Panc1 (cell line): ENCODE data around the gene ITGB5. TPM values are rescaled to one million over a fixed set of nuclear protein-coding genes. Genes with fewer than 3 reads are reported as not detected.

Source experiments
- ATAC-seq: fragments of 200-7000 bp; cut with Tn5 transposase; 2 replicates; pipeline ENCODE4 v1.9.1; 2020; ENCODE audit warnings: mild to moderate bottlenecking, moderate library complexity
- BruUV-seq: library from RNA; stranded (reverse); fragments of 400-500 nt; replicated peaks from 2 replicates; lab custom pipeline; 2021; lab: Mats Ljungman, UMichigan
- CTCF ChIA-PET: fragments of 300-600 bp; sonication (Branson Sonifier 250); formaldehyde crosslinking; loops from one replicate; lab custom pipeline; 2022; ENCODE audit warnings: antibody characterized with exemption; lab: Charles Lee
- POLR2A ChIA-PET: fragments of 300-600 bp; sonication (Branson Sonifier 250); formaldehyde crosslinking; loops from one replicate; lab custom pipeline; 2022; ENCODE audit warnings: antibody characterized with exemption; lab: Charles Lee
- DNase-seq: peaks from one replicate; pipeline ENCODE4 v3.0.0-alpha.2; 2010; ENCODE audit warnings: low read depth, low spot score
- H3K27ac ChIP-seq: 2 replicates; pipeline ENCODE4 v1.5.1; 2011; ENCODE audit warnings: mild to moderate bottlenecking, low read length, inconsistent platforms
- H3K27me3 ChIP-seq: fragments of 200-500 bp; sonication (Bioruptor generic); 2 replicates; pipeline ENCODE4 v1.6.0; 2014; ENCODE audit warnings: low read length, inconsistent platforms; ENCODE audit not compliant: control insufficient read depth, insufficient read depth
- H3K36me3 ChIP-seq: fragments of 200-500 bp; sonication (Bioruptor generic); 2 replicates; pipeline ENCODE4 v1.5.1; 2014; ENCODE audit warnings: inconsistent platforms, mild to moderate bottlenecking, low read length, moderate library complexity; ENCODE audit not compliant: control insufficient read depth, insufficient read depth
- H3K4me1 ChIP-seq: 2 replicates; pipeline ENCODE4 v1.5.1; 2011; ENCODE audit warnings: inconsistent platforms, mild to moderate bottlenecking, low read length, moderate library complexity; ENCODE audit not compliant: control insufficient read depth, insufficient read depth
- H3K4me3 ChIP-seq, 2 experiments: 2 replicates each; pipeline ENCODE4 v1.5.1; 2011 to 2012; ENCODE audit warnings: low read depth in 2 of 2, low read length in 2 of 2, mild to moderate bottlenecking in 2 of 2, inconsistent platforms in 1 of 2, moderate library complexity in 1 of 2
- H3K9me3 ChIP-seq: fragments of 200-500 bp; sonication (Bioruptor generic); 2 replicates; pipeline ENCODE4 v1.5.1; 2014; ENCODE audit warnings: low read depth, mild to moderate bottlenecking, inconsistent platforms, low read length, moderate library complexity; ENCODE audit not compliant: control insufficient read depth, insufficient read depth
- POLR2AphosphoS5 ChIP-seq: IDR thresholded peaks from 2 replicates; pipeline ENCODE4 v1.6.1; 2012; ENCODE audit warnings: mild to moderate bottlenecking, low read depth, low read length, moderate library complexity
- SIN3A ChIP-seq: IDR thresholded peaks from 2 replicates; pipeline ENCODE4 v1.6.1; 2012; ENCODE audit warnings: low read depth, mild to moderate bottlenecking, low read length, moderate library complexity, borderline replicate concordance; ENCODE audit not compliant: insufficient read depth
- TCF7L2 ChIP-seq: IDR thresholded peaks from 2 replicates; pipeline ENCODE4 v1.6.1; 2011; ENCODE audit warnings: mild to moderate bottlenecking, low read depth, low read length, inconsistent platforms
- in situ Hi-C: cut with HindIII; loops from 2 replicates; pipeline ENCODE4 v1.10.0; 2016; ENCODE audit warnings: low sequenced_read_pairs, low pct_unique_long_range_greater_than_20kb
- intact Hi-C: fragments of 100-400 bp; cut with micrococcal nuclease; formaldehyde crosslinking; loops from one replicate; pipeline ENCODE4 v1.10.0; 2022; ENCODE audit not compliant: unreplicated experiment
- total RNA-seq: library from RNA; stranded (reverse); gene quantifications from one replicate; pipeline ENCODE4 v1.2.1, GENCODE V29; 2021; ENCODE audit not compliant: unreplicated experiment
- TF ChIP-seq, protein P1 (sequence below), 2 experiments: IDR thresholded peaks; 2 replicates each; pipeline ENCODE4 v1.6.1; 2011 to 2012; ENCODE audit warnings: low read depth in 2 of 2, control low read depth in 1 of 2, low read length in 1 of 2, mild to moderate bottlenecking in 1 of 2, moderate library complexity in 1 of 2; ENCODE audit not compliant: insufficient read depth in 1 of 2
- TF ChIP-seq, protein P2 (sequence below): fragments of 450-650 bp; IDR thresholded peaks from 2 replicates; pipeline ENCODE4 v1.5.1; 2017; ENCODE audit warnings: mild to moderate bottlenecking

ITGB5 gene
- total RNA-seq, 1 experiment from 2014 or later, result 446 TPM

DNA sequence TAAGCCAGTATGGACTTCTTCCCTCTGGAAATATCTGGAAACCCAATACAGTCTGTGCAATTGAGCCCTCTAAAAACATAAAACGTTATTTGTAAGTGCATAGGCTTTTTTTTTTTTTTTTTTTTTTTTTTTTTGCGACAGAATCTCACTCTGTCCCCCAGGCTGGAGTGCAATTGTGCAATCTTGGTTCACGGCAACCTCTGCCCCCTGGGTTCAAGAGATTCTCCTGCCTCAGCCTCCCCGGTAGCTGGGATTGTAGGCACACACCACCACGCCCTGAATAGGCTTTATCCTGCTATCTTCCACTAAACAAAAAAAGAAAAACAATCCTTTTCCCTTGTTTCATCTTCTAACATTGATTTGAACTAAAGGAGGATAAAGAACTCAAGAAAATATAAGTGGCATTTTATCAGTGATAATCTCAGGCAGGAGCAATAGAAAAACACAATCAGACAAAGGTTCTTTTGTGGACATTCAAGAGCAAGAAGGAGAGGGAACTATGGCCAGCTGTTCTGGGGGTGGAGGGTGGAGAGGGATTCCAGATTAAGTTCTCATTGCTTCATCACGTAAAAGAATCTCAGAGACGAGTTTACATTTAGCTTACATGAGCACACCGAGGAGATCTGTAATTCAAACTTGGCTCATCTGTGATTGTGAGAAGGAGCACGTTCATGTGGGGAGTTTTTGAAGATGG, 68.6 kb downstream of the ITGB5 start:
- TF ChIP-seq SIN3A (no peak), POLR2AphosphoS5 (no peak), TCF7L2 (no peak)
- TF ChIP-seq, protein P1, sequence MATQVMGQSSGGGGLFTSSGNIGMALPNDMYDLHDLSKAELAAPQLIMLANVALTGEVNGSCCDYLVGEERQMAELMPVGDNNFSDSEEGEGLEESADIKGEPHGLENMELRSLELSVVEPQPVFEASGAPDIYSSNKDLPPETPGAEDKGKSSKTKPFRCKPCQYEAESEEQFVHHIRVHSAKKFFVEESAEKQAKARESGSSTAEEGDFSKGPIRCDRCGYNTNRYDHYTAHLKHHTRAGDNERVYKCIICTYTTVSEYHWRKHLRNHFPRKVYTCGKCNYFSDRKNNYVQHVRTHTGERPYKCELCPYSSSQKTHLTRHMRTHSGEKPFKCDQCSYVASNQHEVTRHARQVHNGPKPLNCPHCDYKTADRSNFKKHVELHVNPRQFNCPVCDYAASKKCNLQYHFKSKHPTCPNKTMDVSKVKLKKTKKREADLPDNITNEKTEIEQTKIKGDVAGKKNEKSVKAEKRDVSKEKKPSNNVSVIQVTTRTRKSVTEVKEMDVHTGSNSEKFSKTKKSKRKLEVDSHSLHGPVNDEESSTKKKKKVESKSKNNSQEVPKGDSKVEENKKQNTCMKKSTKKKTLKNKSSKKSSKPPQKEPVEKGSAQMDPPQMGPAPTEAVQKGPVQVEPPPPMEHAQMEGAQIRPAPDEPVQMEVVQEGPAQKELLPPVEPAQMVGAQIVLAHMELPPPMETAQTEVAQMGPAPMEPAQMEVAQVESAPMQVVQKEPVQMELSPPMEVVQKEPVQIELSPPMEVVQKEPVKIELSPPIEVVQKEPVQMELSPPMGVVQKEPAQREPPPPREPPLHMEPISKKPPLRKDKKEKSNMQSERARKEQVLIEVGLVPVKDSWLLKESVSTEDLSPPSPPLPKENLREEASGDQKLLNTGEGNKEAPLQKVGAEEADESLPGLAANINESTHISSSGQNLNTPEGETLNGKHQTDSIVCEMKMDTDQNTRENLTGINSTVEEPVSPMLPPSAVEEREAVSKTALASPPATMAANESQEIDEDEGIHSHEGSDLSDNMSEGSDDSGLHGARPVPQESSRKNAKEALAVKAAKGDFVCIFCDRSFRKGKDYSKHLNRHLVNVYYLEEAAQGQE (IDR thresholded peaks at IDR 0.05; ENCODE audit: insufficient read depth in 1 of 2, low read depth in 2 of 2, low read length in 1 of 2), result no peak
- TF ChIP-seq, protein P2, sequence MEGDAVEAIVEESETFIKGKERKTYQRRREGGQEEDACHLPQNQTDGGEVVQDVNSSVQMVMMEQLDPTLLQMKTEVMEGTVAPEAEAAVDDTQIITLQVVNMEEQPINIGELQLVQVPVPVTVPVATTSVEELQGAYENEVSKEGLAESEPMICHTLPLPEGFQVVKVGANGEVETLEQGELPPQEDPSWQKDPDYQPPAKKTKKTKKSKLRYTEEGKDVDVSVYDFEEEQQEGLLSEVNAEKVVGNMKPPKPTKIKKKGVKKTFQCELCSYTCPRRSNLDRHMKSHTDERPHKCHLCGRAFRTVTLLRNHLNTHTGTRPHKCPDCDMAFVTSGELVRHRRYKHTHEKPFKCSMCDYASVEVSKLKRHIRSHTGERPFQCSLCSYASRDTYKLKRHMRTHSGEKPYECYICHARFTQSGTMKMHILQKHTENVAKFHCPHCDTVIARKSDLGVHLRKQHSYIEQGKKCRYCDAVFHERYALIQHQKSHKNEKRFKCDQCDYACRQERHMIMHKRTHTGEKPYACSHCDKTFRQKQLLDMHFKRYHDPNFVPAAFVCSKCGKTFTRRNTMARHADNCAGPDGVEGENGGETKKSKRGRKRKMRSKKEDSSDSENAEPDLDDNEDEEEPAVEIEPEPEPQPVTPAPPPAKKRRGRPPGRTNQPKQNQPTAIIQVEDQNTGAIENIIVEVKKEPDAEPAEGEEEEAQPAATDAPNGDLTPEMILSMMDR, result no peak
- H3K4me3 ChIP-seq, result no peak overlapping the region
- POLR2A ChIA-PET, result no interaction called here
- H3K27me3 ChIP-seq, result no peaks in the 10 kb centered on the region
- no peak overlapping the region for H3K27ac ChIP-seq
- DNase-seq (no peak), ATAC-seq (no peak)
- H3K36me3 ChIP-seq, result peaks cover 17% of the 10 kb centered on the region
- in situ Hi-C loops (no loop called here), intact Hi-C loops (no loop called here)
- CTCF ChIA-PET, result no interaction called here
- no peaks in the 10 kb centered on the region for H3K9me3 ChIP-seq
- BruUV-seq, result no TSS peak
- peaks cover 1% of the 10 kb centered on the region; the same call in 1 of the 2 replicates for H3K4me1 ChIP-seq

DNA sequence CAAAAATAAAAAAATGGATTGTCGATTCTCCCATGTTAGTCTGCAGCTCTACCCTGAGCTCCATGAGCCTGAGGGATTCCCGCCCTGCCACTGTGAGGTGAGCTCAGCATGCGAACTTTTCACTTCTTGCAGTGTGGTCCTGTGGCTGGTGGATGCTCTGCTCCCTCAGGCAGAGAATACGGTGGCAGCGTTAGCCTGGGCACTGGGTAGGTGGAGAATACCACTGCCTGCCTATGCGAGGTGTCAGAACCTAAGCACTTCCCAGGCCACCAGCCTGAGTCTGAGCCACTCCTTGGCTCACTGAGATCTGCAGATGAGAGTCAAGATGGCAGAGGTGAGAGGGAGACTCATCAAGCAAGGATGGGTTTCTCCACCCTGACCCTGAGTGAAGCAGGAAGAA, 70.1 kb downstream of the ITGB5 start:
- H3K36me3 ChIP-seq, result peaks cover 21% of the 10 kb centered on the region
- no TSS peak for BruUV-seq
- H3K27me3 ChIP-seq, result no peaks in the 10 kb centered on the region
- no peak overlapping the region for H3K27ac ChIP-seq
- ChIA-PET POLR2A (no interaction called here), CTCF (no interaction called here)
- H3K4me3 ChIP-seq, result no peak overlapping the region
- H3K9me3 ChIP-seq, result no peaks in the 10 kb centered on the region
- intact Hi-C loops (no loop called here), in situ Hi-C loops (no loop called here)
- DNase-seq (no peak), ATAC-seq (no peak)
- no peak for TF ChIP-seq POLR2AphosphoS5
- TF ChIP-seq, protein P2, result no peak
- TF ChIP-seq SIN3A, result no peak
- TF ChIP-seq, protein P1 (IDR thresholded peaks at IDR 0.05; ENCODE audit: insufficient read depth in 1 of 2, low read depth in 2 of 2, low read length in 1 of 2), result no peak
- TF ChIP-seq TCF7L2, result no peak
- H3K4me1 ChIP-seq, result peaks cover 10% of the 10 kb centered on the region
